IgD-negative memory B cell (primary cell): ENCODE data around the gene IRF3. TPM values are rescaled to one million over a fixed set of nuclear protein-coding genes. Genes with fewer than 3 reads are reported as not detected.
A peak's percentile ranks its signal among the peaks of the same experiment; 100 is the strongest.

Experiments
- H3K27ac Mint-ChIP-seq, 3 donors: one replicate each; pipeline ENCODE4 v1.8.0; 2020 to 2022; ENCODE audit warnings: mild to moderate bottlenecking in 3 of 3, mixed read lengths in 3 of 3, moderate library complexity in 1 of 3
- H3K27me3 Mint-ChIP-seq: one replicate; pipeline ENCODE4 v1.8.0; 2021; ENCODE audit warnings: mixed read lengths
- H3K36me3 Mint-ChIP-seq: one replicate; pipeline ENCODE4 v1.8.0; 2020; ENCODE audit warnings: mild to moderate bottlenecking, mixed read lengths
- H3K4me1 Mint-ChIP-seq, 3 donors: one replicate each; pipeline ENCODE4 v1.8.0; 2020 to 2022; ENCODE audit warnings: mixed read lengths in 3 of 3, mild to moderate bottlenecking in 1 of 3
- H3K4me3 Mint-ChIP-seq, 4 donors: one replicate each; pipeline ENCODE4 v1.8.0; 2020 to 2022; ENCODE audit warnings: mild to moderate bottlenecking in 4 of 4, mixed read lengths in 4 of 4, moderate library complexity in 3 of 4
- H3K9me3 Mint-ChIP-seq, 3 donors: one replicate each; pipeline ENCODE4 v1.8.0; 2020 to 2021; ENCODE audit warnings: mixed read lengths in 3 of 3, mild to moderate bottlenecking in 1 of 3
- polyA plus RNA-seq: library from polyadenylated mRNA; unstranded; fragments of 300-500 nt; fragmentation: Illumina TruSeq; gene quantifications from one replicate; pipeline ENCODE4 v1.2.3, GENCODE V29; 2021

The IRF3 gene
- polyA plus RNA-seq, 1 donor from 2014 or later = 66.0 TPM

DNA sequence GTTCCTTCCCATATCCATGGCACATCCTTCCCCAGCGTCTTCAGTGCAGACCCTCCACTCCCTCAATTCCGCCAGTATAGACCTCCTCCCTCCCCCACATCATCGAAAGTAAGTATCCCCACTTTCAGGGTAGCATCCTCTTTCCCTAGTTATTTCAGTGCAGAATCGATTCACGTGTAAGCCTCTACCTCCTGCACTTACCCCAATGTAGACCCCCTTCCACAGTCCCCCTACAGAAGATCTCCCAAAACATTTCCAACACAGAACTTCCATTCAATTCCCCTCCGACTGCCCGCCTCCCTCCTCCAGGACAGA, 664 bp downstream of the IRF3 start:
- Mint-ChIP-seq H3K4me3 (peak overlapping the region; percentile 96 to 100 (median 98)), H3K4me1 (peaks cover 17 to 21% (median 18%) of the 10 kb centered on the region in 3 donors), H3K36me3 (peaks cover 4% of the 10 kb centered on the region), H3K27ac (peak overlapping the region; percentile 91 to 99 (median 98)), H3K27me3 (peaks cover 2% of the 10 kb centered on the region), H3K9me3 (no peaks in the 10 kb centered on the region)

DNA sequence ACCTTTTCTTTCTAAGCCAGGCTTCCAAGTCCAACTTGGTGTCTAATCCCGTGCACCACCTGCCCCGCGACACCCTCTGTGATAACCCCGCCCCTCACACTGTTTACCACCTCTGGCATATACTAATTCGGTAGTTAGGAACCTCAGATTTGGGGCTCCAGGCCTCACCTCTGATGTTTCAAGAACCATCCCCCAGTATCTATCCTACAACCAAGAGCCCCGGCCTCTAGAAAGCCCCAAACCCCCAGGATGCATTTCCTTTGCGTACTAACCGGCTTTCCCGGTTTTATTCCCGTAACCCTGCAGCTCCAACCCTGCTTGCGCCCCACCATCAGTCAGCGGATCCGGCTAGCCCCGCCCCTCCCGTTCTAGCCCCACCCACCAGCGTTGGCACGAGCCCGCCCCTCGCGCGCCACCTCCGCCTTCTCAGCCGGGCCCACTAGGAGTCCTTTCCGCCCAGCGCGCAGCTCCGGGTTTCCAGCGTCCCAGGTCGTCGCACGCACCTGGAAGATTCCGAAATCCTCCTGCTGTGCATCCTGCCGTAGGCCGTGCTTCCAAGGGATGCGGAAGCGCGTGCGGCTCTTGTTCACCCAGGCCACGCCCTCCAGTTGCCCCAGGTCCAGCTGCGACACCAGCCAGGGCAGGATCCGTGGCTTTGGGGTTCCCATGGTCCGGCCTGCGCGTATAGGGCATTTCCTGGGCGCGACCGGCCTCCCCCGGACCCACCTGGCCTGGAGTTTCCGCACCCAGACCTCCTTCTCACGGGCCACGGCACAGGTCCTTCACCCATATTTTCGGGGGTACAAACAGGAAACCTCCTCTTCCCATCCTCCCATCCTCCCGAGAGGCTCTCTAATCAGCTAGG, 1.3 kb downstream of the IRF3 start:
- H3K4me3 Mint-ChIP-seq = peak overlapping the region; percentile 96 to 100 (median 98)
- H3K4me1 Mint-ChIP-seq = peaks cover 17 to 21% (median 18%) of the 10 kb centered on the region in 3 donors
- peaks cover 2% of the 10 kb centered on the region for H3K27me3 Mint-ChIP-seq
- no peaks in the 10 kb centered on the region for H3K9me3 Mint-ChIP-seq
- H3K27ac Mint-ChIP-seq = peak overlapping the region; percentile 91 to 99 (median 98)
- peaks cover 4% of the 10 kb centered on the region for H3K36me3 Mint-ChIP-seq

DNA sequence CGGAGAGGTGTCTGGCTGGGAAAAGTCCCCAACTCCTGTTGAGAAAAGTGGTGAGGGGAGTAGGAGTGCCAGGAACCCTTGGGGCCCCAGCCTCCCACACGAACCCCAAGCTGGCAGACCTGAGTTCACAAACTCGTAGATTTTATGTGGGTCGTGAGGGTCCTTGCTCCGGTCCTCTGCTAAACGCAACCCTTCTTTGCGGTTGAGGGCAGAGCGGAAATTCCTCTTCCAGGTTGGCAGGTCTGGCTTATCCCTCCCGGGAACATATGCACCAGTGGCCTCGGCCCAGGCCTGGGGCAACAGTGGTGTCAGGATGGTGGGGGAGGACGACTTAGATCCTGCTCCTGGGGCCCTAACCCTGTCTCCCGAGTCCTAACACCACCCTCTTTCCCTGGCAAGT, 2.4 kb downstream of the IRF3 start:
- peak overlapping the region in 2 of 3 donors; percentile 98 to 99 for H3K27ac Mint-ChIP-seq
- H3K4me3 Mint-ChIP-seq = peak overlapping the region in 2 of 4 donors; percentile 80 to 96
- H3K36me3 Mint-ChIP-seq = peaks cover 2% of the 10 kb centered on the region
- peaks cover 17 to 21% (median 18%) of the 10 kb centered on the region in 3 donors for H3K4me1 Mint-ChIP-seq
- no peaks in the 10 kb centered on the region for H3K9me3 Mint-ChIP-seq
- peaks cover 2% of the 10 kb centered on the region for H3K27me3 Mint-ChIP-seq

DNA sequence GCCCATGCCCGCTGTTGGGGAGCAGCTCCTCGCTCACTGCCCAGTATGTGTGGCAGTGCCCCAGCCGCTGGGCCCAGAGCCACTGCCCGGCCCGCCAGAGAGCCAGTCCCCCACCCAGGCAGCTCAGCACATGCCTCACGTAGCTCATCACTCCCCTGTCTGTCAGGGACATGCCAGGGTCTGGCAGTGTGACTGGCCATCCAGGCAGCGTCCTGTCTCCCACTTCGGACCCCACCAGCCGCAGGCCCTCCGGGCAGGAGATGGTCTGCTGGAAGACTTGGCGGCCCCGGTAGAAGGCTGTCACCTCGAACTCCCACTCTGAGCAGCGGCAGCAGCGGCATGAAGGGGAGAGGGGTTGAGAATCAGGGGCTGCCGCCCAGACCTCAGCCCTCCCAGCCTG, 3.6 kb downstream of the IRF3 start:
- Mint-ChIP-seq H3K4me1 (peaks cover 14 to 18% (median 15%) of the 10 kb centered on the region in 3 donors), H3K27ac (peak overlapping the region in 1 of 3 donors; percentile 63), H3K27me3 (peaks cover 2% of the 10 kb centered on the region)

DNA sequence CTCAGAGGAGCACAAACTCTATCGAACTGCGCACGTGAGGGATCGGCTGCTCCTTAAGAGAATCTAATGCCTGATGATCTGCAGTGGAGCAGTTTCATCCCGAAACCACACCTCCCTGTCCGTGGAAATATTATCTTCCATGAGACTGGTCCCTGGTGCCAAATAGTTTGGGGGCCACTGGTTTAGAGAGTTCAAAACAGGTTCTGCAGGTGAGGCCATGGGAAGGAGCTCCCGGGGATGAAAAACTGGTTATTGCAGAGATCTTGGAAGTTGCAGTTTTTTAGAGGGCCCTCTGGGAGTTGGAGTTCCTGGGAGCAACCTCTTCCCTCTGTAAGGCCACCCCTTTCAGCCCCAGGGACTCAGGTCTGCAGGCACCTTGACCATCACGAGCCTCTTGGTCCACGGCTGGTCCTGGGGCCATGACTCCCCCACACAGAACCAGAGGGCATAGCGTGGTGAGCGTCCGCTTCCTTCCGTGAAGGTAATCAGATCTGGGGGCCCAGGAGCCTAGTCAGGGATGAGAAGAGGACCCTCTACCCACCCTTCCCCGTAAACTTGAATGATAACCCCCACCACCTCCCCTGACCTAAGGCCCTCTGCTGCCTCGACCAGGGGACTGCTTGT, 5.2 kb downstream of the IRF3 start:
- peaks cover 2% of the 10 kb centered on the region for H3K36me3 Mint-ChIP-seq
- peak overlapping the region in 1 of 4 donors; percentile 53 for H3K4me3 Mint-ChIP-seq
- peaks cover 5 to 10% (median 8%) of the 10 kb centered on the region in 3 donors for H3K4me1 Mint-ChIP-seq
- peak overlapping the region in 1 of 3 donors; percentile 42 for H3K27ac Mint-ChIP-seq
- H3K9me3 Mint-ChIP-seq = no peaks in the 10 kb centered on the region
- no peaks in the 10 kb centered on the region for H3K27me3 Mint-ChIP-seq

More for the DNA sequence above, 3.6 kb downstream of the IRF3 start:
- H3K36me3 Mint-ChIP-seq = peaks cover 2% of the 10 kb centered on the region
- H3K4me3 Mint-ChIP-seq = peak overlapping the region in 2 of 4 donors; percentile 8 to 55
- no peaks in the 10 kb centered on the region for H3K9me3 Mint-ChIP-seq

DNA sequence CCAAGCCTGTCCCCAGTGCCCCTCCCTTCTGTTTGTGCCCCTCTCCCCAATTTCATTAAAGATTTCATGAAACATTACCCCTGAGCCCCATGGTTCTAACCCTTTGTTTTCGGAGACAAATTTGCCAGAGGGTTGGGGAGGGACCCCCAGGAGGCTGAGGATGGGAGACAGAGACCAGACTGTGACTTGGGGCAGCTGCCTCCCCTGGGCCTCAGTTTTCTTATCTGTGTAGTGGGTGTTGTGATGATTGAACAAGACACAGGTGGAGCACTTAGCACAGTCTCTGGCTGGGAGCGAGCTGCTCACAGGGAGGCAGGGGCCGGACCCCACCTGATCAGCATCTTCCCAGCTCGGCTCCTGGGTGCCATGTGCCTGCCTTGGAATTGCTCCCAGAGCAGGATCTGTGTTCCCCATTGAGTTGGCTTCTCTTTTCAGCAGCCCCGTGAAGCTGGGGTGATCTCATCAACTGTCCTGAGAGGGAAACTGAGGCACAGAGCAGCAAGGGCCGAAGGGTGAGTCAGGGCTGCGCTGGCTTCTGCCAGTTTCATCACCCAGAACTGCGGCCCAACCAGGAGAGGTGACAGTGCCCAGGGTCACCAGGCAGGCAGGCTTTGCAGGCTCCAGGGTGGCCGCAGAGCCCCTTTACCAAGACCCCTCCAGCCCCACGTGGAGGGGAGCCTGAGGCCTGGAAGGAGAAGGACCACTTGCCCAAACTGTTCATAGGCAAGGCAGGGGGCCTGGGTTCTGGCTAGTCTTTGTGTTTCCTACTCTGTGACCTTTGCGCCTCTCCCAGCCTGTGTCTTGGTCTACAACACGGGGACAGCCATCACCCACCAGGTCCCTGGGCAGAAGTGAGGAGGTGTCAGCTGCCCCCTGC, 6.9 kb downstream of the IRF3 start:
- Mint-ChIP-seq H3K27ac (peak overlapping the region in 1 of 3 donors; percentile 67), H3K9me3 (no peaks in the 10 kb centered on the region), H3K36me3 (no peaks in the 10 kb centered on the region), H3K4me1 (peaks cover under 1 to 5% (median 2%) of the 10 kb centered on the region in 3 donors), H3K4me3 (no peak overlapping the region), H3K27me3 (no peaks in the 10 kb centered on the region)

DNA sequence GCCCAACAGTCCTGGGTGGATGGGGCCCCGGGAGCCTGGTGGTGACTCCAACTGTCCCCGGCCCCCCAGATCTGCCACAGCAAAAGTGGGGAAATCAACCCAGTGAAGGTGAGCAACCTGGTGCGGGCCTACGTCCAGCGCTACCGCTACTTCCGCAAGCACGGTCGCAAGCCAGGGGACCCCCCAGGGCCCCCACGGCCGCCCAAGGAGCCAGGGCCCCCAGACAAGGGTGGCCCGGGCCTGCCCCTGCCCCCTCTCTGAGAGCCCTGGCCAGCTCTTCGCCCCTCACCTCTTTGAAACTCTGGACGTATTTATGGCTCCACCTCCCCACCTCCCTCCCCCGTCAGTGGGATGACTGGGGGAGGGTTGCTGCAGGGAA, 7.5 kb downstream of the IRF3 start:
- no peaks in the 10 kb centered on the region for H3K9me3 Mint-ChIP-seq
- no peak overlapping the region for H3K27ac Mint-ChIP-seq
- H3K27me3 Mint-ChIP-seq = no peaks in the 10 kb centered on the region
- H3K4me1 Mint-ChIP-seq = peaks cover 0 to 5% (median 2%) of the 10 kb centered on the region in 3 donors
- no peak overlapping the region for H3K4me3 Mint-ChIP-seq
- no peaks in the 10 kb centered on the region for H3K36me3 Mint-ChIP-seq

DNA sequence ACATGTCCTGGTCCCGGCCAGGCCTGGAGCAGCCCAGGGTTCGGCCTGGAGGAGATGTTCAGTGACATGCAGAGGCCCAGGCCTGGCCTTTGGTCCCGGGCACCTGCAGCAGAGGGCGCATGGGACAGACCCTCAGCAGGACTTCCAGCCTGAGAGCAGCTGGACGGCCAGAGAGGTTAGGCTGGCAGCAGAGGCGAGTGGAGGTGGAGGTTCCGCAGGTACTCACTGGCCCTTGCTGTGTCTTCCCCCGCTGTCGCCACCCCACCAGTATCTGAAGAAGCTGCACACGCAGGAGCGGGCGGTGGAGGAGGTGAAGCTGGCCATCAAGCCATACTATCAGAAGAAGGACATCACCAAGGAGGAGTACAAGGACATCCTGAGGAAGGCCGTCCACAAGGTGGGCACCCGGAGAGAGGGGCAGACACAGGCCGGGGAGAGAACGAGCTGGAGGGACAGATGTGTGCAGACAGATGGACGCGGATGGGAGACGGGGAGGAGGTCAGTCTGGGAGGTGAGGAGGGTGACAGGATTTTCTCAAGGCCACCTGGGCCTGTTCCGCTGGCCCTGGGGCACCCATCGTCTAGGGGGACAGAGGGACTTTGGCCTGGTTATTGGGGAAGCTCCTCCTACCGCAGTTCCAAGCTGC, 8.0 kb downstream of the IRF3 start:
- peaks cover 0 to 2% (median 0%) of the 10 kb centered on the region in 3 donors for H3K4me1 Mint-ChIP-seq
- H3K4me3 Mint-ChIP-seq = peak overlapping the region in 2 of 4 donors; percentile 30 to 52
- no peaks in the 10 kb centered on the region for H3K27me3 Mint-ChIP-seq
- H3K36me3 Mint-ChIP-seq = no peaks in the 10 kb centered on the region
- no peaks in the 10 kb centered on the region for H3K9me3 Mint-ChIP-seq
- H3K27ac Mint-ChIP-seq = no peak overlapping the region

DNA sequence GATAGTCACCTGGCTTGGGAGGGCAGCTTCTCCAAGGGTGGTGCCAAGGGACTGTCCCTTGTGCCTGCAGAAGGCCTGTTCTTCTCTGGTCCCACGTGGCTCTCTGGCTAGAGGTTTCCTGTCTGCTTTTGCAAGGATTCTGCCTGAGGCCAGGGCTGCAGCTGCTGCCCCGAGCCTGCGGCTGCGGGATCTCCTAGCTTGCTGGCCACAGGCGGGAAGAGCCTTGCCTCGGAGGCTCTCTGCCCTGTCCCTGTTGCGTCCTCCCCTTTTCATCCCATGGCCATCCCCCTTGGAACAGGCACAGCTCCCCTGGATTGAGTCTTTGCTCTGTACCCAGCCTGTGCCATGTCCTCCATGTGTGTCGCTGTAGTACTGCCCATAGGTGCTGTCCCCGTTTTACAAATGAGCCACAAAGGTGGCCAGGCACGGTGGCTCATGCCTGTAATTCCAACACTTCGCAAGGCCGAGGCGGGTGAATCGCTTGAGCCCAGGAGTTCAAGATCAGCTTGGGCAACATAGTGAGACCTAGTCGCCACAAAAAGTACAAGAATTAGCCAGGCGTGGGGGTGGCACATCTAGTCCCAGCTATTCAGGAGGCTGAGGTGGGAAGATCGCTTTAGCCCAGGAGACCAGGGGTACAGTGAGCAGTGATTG, 9.1 kb downstream of the IRF3 start:
- Mint-ChIP-seq H3K4me1 (peaks cover 0 to 2% (median 0%) of the 10 kb centered on the region in 3 donors), H3K4me3 (peak overlapping the region in 1 of 4 donors; percentile 38), H3K27ac (peak overlapping the region in 2 of 3 donors; percentile 23 to 43), H3K36me3 (no peaks in the 10 kb centered on the region), H3K9me3 (no peaks in the 10 kb centered on the region), H3K27me3 (no peaks in the 10 kb centered on the region)

DNA sequence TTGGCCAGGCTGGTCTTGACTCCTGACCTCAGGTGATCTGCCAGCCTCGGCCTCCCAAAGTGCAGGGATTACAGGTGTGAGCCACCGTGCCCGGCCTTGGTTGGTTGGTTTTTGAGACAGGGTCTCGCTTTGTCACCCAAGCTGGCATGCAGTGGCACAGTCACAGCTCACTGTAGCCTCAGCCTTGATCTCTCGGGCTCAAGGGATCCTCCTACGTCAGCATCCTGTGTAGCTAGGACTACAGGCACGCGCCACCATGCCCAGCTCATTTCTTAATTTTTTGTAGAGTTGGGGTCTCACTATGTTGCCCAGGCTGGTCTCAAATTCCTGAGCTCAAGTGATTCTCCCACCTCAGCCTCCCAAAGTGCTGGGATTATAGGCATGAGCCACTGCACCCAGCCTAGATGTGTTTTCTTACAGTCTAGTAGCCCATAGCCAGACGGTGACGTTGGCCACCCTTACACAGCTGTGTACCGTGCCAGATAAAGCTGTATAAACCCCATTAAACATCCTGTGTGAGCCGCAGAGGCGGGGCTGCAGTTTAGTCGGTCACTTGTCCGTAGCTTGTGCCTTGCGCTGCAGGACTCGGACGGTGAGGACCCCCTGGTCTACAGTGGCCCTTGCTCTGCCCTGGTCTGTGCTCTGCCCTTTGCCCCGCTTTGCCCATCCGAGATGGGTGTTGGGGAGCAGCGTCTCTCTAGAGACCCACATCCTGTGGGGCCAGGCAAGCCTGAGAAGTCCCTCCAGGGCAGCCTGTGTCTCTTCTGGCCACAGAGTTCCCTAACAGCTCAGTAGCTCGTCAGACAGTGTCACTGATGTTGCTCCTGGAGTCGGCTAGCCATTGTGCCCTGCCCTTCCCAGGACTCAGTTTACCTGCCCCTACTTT, 9.8 kb downstream of the IRF3 start:
- peak overlapping the region in 1 of 4 donors; percentile 55 for H3K4me3 Mint-ChIP-seq

DNA sequence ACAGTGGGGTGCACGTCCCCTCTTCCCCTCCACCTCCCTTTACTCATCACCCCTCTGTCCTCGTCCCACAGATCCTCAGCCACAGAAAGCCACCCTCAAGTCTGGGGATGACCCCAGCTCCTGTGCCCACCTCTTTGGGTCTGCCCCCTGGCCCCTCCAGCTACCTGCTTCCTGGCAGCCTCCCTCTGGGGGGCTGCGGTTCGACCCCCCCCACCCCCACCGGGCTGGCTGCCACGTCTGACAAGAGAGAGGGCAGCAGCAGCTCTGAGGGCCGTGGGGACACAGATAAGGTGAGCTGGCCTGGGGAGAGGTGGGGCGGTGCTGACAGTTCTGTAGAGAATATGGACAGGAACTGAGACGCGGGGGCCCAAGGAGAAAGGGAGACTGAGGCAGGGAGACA, 11.1 kb downstream of the IRF3 start:
- no peaks in the 10 kb centered on the region for H3K4me1 Mint-ChIP-seq
- H3K9me3 Mint-ChIP-seq = no peaks in the 10 kb centered on the region
- peak overlapping the region in 1 of 4 donors; percentile 55 for H3K4me3 Mint-ChIP-seq
- peak overlapping the region in 1 of 3 donors; percentile 12 for H3K27ac Mint-ChIP-seq
- H3K27me3 Mint-ChIP-seq = no peaks in the 10 kb centered on the region
- H3K36me3 Mint-ChIP-seq = no peaks in the 10 kb centered on the region

More for the DNA sequence above, 9.8 kb downstream of the IRF3 start:
- Mint-ChIP-seq H3K4me1 (peaks cover 0 to 2% (median 0%) of the 10 kb centered on the region in 3 donors), H3K27ac (peak overlapping the region in 2 of 3 donors; percentile 12 to 23), H3K9me3 (no peaks in the 10 kb centered on the region), H3K27me3 (no peaks in the 10 kb centered on the region), H3K36me3 (no peaks in the 10 kb centered on the region)

DNA sequence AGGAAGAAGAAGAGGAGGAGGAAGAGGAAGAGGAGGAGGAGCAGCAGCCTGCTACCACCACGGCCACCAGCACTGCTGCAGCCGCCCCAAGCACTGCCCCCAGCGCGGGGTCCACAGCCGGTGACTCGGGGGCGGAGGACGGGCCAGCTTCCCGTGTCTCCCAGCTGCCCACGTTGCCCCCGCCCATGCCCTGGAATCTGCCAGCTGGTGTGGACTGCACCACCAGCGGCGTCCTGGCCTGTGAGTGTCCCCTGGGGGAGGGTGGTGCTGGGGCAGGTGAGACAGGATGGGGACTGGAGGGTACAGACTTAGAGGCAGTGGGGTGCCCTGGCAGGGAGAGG, 12.2 kb downstream of the IRF3 start:
- Mint-ChIP-seq H3K4me1 (no peaks in the 10 kb centered on the region), H3K36me3 (no peaks in the 10 kb centered on the region), H3K27ac (no peak overlapping the region), H3K27me3 (no peaks in the 10 kb centered on the region), H3K9me3 (no peaks in the 10 kb centered on the region), H3K4me3 (no peak overlapping the region)
